GM18517 (cell line): ENCODE measurements around the gene THUMPD2.

ENCODE experiments used
- ATAC-seq: cut with Tn5 transposase; IDR thresholded peaks from one replicate; pipeline ENCODE4 v1.9.1; 2021; ENCODE audit warnings: mild to moderate bottlenecking, moderate library complexity; ENCODE audit not compliant: unreplicated experiment

Gene THUMPD2

DNA sequence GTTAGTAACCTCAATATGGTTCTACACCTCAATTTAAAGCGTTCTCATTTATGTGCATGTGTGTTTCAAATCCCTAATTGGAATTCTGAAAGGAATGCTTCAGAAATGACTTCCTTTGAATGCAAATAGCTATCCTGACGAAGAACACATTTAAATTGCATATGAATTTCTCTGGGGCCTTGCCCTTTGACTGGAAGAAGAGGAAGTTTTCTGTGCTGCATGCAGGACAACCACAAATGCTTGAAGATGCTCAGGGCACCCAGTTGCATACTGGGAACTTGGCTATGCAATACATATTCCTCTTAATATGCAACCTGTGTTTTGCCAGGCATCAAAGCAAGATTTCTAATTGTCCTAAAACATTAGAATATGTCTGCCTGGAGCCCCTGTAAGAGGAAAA, 58.1 kb downstream of the THUMPD2 start:
- ATAC-seq = no peak

DNA sequence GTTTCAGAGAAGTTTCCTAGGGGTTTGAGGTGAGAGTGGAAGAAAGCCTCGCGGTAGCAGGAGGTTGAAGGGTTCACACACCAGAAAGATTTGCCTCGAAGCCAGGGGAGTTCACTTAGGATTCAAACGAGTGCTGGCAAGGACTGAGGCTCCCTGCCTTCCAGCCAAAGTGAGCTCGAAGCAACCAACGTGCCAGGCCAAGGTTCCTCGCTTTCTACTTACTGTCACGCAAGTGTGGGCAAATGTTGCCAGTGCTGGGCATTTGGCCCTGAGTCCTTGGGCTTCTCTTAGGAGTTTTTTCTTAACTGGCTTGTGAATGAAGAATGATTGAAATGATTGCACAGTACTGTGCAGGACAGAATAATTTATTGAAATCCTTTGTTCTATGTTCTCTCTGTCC, 59.7 kb downstream of the THUMPD2 start:
- no peak for ATAC-seq

DNA sequence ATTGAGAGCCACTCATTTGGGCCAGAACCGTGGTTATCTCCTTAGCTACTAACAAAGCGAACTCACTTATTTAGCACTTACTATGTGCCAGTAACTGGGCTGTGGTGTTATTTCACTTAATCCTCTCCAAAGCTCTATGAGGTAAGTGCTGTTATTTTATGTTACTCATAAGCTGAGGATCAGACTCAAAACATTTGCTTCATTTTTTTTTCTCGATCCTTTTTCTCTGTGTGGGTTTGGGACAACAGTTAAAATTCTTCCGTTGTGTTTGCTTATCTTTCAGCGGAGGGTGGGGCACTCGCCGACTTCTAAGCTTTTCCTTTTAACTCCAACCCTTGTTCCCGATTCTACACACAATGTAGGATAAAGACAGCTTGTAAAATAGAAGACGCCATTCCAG, 60.6 kb downstream of the THUMPD2 start:
- no peak for ATAC-seq

DNA sequence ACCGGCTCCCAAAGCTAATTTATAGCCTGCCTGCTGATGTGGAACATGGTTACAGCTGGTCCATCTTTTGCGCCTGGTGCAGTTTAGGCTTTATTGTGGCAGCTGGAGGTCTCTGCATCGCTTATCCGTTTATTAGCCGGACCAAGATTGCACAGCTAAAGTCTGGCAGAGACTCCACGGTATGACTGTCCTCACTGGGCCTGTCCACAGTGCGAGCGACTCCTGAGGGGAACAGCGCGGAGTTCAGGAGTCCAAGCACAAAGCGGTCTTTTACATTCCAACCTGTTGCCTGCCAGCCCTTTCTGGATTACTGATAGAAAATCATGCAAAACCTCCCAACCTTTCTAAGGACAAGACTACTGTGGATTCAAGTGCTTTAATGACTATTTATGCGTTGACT, 62.0 kb downstream of the THUMPD2 start:
- no peak for ATAC-seq

DNA sequence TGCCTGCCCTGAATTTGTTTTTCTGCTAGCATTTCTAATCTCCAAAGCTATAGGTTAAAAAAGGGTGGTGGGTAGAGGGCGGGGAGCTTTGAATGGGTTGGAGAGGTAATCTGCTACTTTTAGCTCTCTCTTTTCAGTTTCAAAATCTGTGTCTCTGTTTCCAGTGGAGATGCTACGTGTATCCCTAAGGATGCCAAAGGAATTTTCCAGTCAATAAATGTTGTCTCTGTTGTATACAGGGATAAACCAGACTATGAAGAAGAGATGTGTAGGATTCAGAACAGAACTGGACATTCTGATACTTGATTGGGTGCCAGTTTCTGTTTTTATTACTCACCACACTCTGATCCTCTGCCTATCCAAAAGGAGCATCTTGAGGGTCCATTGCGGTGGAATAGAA, 63.2 kb downstream of the THUMPD2 start:
- no peak for ATAC-seq

DNA sequence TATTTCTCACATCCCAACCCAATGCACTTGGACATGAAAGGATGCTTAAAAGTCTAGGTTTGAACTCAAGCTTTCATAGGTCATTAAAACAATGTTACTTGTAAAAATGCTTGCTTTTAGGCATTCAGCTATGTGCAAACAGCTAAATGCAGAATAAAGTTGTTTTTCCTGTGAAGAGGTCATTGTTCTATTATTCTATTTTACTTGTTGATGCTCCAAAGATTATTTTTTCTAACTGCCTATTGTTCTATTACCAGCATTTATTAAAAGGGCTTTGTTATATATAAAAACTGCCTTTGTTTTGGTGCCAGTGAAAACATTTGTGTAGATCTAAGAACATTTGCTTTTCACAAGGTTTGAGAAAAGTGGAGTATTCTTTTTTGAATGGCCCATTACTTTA, 64.0 kb downstream of the THUMPD2 start:
- ATAC-seq = no peak

DNA sequence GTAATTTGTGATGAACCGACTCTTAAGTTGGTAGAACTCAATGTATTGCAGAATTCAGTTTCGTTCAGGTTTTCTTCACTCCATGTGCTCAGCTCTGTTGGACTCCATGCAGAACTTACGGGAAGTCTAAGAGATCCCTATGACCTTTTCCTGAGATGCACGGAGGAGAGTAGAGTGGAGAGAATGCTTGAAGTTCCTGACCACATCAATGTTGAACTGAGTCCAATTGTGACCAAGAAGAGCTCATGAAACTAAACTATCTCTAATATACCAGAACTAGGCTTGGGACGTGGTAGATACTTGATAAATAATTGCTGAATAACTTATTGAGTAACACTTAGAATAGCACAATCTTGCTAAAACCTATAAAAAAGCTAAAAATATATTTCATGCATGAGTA, 66.1 kb downstream of the THUMPD2 start:
- ATAC-seq = no peak

DNA sequence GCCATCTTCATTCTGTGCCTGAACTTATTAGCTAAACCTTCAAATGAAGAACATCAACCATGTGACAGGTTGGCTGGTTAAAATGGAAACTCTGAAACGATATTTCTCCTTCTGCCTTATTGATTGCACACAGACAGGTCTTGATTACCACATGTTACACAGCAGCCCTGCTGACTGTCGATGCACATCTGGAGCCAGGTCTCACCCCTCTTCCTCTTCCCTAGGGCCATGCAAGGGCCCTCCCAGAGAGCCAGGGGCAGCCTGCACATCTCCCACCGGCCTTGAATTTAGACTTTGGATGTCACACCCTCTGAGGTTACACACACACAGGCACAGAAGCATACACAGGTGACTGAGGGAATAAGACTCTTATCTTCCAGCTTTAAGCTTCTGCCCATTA, 68.3 kb downstream of the THUMPD2 start:
- no peak for ATAC-seq

DNA sequence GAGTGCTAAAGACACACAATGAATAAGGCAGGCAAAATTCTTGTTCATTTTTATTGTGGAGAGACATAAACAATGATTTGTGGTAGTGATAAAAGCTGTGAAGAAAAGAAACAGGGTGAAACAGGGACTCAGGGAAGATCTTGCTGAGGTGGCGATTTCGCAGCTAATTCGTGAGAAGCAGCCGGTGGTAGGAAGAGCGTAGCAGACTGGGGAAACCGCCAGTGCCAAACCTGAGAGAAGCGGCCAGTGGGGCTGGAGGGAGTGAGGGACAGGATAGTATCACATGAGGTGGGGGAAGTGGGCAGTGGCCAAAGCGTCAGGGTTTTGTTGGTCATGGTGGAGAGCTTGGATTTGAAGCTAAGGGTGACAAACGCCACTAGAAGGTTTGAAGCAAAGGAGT, 71.1 kb downstream of the THUMPD2 start:
- ATAC-seq = no peak

DNA sequence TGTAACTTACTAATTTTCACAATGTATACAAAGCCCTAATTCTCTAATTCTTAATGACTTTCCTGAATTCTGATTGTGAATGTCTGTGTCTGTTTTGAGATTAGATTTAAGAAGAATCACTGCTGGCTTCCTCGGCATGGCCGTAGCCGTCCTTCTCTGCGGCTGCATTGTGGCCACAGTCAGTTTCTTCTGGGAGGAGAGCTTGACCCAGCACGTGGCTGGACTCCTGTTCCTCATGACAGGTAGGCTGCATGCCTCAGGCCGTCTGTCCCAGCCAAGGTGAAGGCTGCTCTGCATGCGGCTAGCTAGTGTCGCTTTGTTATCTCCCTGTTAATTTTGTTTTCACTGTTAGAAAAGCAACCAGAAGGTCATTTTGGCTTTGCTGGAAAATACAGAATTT, 72.1 kb downstream of the THUMPD2 start:
- ATAC-seq = no peak

DNA sequence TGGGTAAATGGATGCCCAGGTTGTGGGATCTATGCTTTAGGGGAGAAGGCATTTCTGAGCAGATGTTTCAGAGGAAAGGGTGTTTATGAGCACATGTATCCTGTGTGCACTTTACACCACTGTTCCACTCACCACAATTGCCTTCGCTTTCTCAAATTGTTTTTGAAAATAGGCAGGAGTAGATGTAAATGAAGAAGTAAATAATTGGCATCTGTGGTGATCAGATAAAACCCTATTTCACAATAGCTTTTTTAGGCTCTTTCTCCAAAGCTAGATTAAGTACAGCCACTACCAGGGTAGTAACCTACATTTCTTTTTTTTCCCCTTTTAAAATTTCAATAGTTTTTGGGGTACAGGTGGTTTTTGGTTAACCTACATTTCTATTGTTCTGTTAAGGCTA, 72.7 kb downstream of the THUMPD2 start:
- ATAC-seq = no peak

DNA sequence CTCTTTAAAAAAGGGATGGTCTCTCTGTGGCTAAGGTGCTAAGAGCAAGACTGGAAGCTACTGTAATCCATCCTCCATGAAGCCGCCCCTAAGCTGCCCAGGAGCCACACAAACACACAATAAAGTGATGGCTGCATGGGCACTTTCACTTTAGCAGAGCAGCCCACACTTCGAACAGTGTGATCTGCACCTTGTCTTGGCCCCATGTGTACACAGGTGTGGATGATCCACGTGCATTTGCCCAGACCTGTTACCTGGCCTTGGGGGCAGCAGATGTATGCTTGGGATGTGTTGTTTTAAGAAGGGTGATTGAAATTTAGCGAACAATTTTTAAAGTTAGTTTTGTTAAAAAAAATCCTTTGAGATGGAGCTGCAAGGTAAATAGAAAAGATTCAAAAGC, 73.4 kb downstream of the THUMPD2 start:
- no peak for ATAC-seq

DNA sequence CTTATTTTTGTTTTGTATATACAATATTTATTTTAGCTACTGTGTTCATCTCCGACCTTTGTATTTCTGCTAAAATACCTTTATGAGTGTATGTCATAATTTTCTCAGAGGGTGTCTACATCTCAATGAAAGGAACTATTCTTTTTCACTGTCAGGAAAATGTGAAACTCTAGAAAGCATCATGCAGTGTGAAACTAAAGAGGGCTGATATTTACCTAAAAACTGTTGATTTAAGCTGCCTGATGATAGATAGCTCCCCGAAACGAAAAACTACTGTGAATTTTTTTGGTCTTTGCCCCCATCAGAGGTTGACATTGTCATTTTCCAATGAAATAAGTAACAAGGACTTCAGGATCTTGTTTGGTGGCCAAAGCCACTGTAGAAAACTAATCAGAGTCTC, 74.5 kb downstream of the THUMPD2 start:
- no peak for ATAC-seq

DNA sequence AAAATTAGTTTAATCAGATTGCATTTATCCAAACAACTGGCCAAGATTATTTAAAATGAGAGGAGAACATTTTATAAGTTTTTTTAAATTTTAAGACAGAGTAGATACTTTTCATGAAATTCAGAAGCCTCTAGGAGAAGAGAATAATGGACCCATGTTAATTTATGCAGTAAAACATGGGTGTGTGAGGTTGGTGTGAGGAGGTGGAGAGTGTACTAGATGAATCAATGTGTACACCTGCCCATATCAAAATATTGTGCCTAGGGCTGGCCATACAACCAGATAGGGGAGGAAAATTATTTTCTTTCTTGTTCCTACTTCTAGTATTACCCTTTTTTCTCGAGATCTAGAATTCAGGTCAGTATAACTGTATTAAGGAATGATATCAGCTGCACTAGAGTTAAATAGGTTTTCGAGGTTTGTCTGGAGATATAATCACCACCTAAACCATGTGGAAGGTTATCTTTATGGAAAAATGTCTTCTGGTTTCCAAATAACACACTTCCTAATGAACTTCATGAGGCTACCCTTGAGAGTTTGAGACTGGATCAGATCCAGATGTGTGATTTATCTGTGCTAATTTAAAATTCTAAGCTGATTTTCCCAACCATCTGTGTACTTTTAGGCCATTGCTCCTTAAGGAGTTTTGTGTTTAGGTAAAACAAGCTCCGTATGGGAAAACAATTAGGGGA, 75.7 kb downstream of the THUMPD2 start:
- no peak for ATAC-seq

DNA sequence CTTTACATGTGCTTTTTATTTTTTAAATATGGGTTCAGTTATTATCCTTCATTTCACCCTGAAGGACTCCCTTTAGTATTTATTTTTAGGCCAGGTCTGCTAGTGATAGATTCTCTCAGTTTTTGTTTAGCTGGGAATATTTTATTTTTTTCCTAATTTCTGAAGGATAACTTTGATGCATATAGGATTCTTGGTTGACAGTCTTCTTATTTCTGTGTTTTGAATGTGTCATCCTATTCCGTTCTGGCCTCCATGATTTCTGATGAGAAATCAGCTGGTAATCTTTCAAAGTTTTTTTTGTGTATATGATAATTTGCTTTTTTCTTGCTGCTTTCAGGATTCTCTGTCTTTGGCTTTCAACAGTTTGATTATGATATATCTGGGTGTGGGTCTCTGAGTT, 77.9 kb downstream of the THUMPD2 start:
- no peak for ATAC-seq

DNA sequence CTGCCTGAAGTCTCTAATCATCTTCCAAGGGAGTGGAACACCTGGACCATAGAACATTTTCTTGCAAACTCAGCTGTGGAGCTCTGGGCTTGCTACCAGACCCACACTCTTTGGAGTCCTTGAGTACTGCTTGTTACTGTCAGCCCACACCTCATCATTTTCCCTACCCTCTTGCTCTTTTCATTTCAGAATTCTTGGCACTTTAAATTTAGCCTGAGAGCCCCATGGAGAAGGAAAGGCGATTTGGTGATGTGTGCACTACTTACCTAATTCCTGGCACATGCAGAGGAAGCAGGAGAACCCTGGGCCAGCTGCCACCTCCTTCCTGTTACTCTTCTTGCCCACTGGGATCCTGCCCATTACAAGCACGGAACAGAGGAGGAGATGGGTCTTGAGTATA, 81.6 kb downstream of the THUMPD2 start:
- no peak for ATAC-seq

DNA sequence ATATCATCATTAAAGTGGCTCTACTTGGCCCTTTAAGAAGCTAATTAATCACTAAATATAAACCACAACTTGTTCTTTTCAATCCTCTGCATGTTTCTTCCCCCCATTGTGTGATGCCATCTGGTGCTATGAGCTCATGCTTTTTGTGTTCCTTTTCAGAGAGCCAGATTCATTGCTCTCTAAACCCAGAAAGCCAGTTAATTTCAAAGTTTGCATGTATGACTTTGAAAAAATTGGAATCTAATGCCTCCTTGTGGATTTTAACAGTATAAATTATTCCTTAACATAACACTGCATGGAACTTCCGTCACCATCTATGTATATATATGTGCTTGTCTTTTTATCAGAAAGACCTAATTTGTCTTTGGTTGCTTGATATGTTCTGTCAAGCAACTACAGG, 82.2 kb downstream of the THUMPD2 start:
- no peak for ATAC-seq

DNA sequence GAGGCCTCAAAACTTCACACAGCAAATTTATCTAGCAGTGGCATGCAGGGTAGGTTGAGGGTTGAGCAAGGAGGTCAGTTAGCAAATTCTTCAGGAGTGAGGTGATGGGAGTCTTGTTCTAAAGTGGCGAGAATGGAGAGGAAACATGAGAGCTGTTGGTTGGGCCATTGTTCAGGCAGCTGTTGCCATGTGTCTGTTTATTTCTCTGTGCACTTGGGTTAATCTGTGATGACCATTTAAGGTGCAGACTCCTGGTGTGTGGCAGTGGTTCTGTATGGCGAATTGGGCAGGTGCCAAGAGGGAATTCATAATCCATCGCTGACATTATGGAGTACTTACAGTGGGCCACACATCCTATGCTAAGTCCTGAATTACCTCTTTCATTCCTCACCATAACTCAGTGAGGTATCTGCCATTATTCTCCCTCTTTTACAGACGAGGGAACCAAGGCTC, 82.9 kb downstream of the THUMPD2 start:
- no peak for ATAC-seq

DNA sequence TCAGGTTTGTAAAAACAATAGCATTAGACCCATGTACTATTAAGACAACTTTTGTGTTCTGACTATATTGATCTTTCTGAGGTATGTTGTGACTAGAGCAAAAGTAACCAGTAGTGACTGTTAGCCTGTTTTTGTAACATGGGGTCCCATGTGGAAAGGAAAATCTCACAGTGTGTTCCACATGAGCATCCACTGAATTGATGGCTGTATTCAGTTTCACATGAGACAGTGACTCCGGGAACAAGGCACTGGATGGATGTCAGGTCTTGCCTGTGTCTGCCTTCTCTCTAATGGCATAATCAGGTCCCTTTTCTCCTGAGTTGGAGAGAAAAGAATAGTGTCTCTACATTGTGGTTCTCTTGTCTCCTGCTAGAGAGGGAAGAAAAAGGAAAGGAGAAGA, 85.8 kb downstream of the THUMPD2 start:
- no peak for ATAC-seq

DNA sequence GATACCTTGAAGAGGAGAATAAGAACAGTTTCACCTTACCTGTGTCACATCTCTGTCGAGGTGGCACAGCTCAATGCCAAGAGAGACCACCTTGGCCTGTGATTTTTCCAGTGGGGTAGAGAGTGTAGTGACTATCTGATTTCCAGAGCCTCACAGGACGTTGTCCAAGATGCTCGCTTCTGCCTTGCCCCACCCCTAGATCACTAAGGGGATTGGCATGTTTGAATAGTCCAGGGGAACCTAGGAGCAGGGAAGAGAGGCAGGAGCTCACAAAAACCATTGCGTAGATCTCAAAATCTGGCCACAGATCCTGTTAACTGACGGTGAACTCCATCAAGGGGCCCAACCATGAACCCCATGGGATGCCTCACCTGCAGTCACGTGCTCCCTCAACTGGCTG, 89.2 kb downstream of the THUMPD2 start:
- ATAC-seq = no peak

DNA sequence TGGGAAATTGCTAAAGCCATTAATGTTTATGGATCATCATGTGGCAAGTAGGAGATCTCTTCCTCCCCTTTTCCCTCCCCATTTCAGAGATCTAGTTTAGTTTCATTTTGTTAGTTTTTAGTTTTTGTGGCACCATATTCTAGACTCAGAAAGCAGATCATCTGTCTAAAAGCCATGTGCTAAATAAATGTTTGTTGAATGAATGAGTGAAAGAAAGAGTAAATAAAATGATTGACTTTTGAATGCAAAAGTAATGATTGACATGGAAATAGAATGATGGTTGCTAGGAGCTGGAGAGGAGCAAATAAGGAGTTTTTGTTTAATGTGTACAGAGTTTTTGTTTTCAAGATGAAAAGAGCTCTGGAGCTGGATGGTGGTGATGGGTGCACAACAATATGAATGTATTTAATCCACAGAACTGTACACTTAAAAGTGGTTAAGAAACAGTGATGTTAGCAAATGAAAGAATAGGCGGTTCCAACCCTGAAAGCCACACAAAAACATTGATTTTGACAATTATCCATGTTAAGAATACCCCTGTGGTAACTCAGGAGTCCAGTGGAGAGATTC, 89.7 kb downstream of the THUMPD2 start:
- no peak for ATAC-seq

DNA sequence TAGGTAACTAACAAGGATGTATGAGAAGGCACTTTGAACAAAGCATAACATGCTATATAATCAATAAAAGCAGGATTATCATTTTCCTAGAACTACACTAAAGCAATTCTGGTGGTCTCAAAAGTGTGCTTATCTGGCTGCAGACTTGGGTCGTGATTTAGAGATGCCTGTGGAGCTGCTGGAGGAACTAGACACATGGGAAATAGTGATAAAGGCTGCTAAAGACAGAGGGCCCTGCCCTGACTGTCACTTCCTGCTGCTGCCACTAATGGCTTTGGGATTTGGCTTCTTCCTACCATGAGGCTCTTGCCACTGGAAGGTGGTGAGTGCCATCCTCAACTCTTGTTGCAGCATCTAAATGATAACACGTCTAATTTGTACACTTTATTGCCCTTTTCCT, 90.9 kb downstream of the THUMPD2 start:
- ATAC-seq = no peak

DNA sequence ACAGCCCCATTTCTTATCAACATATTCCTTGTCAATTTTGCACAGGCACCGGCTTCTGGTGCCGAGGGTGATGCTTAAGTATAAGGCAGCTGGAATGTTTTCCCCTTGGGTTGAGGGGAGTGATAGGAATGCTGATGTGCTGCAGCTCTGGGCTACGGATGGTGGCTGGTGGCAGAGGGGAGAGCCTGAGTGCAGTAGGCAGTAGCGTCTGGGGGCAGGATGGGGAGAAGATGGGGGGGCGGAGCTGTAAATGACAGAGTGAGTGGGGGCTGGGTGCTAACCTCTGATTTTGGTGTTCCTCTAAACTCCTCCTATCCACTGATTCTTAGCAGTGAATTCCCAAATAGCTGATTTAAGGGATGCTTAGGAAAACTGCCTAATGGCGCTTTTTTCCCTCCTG, 92.6 kb downstream of the THUMPD2 start:
- no peak for ATAC-seq
